Mucosa of gallbladder (tissue), 1 donor: ENCODE measurements around the gene PHLDA2. TPM values are rescaled to one million over a fixed set of nuclear protein-coding genes. Genes with fewer than 3 reads are reported as not detected.

Experiments
- DNase-seq: peaks from one replicate; pipeline ENCODE4 v3.0.0-alpha.2; 2020; ENCODE audit warnings: low spot score
- total RNA-seq: library from RNA; stranded (reverse); gene quantifications from one replicate; pipeline ENCODE4 v1.2.1, GENCODE V29; 2021
- donor health status: DM: no; HTN: no; CAD: no.

PHLDA2 gene
- total RNA-seq, 1 donor from 2014 or later = 38.7 TPM

DNA sequence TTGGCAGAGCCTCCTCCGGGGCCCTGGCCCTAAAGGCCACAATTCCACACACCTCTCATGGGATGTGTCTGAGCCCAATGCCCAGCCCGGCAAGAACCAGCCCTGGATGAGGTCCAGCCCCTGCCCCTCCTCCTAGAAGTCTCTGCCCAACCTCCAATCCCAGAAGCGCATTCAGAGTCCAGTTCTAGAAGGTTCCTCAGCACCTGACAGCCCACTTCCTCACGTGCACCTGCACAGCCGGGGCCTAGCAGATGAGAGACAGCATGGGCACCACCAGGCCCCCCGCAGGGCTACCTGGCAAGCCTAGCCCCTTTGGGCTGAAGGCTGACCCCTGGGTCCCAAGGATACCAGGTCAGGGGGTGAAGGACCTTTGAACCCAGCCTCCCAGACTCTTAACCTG is 32.2 kb downstream of the PHLDA2 start:
- DNase-seq = no peak

DNA sequence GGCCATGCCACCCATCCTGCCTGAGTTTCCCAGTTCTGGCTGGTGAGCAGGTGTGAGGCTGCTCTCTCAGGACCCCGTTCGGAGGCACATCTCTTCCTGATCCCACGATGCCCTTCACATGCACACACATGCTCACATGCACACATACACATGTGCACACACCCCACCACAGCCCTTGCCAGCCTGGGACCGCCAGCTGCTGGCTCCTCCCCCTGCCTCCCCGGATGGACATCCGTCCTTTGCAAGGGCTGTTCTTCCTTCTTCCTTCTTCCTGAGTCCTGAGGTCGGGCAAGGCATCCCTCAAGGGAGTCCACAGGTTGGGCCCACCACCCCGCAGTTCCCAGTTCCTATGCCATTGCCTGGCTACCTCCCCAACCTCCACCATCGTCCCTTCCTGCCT is 33.2 kb downstream of the PHLDA2 start:
- DNase-seq = no peak

DNA sequence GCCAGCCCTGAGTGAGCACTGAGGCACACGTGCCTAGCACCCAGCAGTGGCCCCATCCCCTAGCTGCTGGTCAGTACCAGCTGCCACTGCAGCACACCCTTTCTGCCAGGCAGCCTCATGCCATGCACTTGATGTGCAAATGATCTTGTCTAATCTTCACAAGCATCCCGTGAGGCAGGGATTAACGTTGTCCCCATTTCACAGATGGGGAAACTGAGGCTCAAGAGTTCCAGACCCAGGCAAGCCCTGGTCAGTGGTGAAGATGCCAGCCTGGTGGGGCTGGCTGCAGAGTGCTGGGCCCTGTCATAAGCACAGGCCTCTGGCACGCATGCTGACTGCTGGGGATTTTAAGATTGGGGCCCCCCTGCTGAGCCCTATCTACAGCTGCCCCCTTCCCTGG is 35.3 kb downstream of the PHLDA2 start:
- no peak for DNase-seq

DNA sequence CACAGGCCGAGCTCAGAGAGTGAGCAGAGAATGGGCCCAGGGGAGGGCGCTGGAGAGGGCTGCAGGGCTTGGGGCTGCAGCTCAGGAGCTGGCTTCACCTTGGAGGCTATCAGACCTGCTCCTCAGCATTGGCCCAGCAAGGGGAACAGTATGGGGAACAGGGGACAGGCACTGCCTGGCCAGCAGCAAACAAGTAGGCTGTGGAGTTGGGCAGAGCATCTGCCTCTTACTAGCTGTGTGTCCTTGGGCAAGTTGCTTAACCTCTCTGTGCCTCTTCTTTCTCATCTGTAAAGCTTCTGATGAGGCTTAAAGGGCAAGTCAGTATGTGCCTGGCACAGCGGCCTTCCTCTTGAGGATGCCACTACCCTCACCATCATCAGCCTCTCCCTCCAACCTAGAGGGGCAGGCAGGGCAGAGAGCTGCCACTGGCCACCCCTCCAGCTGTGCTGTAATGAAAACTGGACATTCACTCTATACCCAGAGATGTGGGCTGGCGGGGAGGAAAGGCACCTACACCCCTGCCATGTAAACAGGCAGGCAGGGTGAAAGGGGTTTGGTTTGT is 36.2 kb downstream of the PHLDA2 start:
- no peak for DNase-seq

DNA sequence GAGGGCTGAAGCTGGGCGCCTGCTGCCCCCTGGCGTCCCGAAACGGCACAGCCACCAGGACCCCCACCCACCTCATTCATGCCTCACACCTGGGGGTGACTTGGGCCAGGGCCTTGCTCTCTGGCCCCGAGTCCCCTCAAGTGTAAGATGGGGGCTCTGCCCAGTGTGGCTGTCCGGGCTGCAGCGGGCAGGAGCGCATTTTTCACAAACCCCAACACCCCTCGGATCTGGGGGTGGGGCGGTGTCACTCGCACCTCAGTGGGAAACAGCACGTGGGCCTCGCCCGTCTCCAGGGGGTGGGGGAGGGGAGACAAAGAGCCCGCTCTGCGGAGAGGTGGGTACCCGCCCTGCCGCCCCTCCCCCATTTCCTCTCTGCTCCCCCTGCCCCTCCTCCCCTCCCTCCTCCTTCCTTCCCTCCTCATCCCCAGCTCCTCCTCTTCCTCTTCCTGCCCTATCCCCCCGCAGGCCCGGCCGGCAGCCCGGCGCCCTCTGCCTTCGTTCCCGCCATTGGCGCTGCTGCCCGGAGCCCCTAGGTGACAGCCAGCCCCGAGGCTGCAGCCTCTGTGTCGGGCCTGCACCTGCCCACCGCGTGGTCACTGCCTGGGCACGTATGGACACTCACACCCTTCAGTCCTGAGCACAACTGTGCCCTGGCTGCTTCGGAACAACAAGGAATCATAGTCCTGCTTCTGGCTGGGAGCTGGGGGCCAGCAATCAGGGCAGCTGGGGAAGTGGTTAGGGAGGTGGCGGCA is 36.8 kb downstream of the PHLDA2 start:
- DNase-seq = peak; percentile 46

DNA sequence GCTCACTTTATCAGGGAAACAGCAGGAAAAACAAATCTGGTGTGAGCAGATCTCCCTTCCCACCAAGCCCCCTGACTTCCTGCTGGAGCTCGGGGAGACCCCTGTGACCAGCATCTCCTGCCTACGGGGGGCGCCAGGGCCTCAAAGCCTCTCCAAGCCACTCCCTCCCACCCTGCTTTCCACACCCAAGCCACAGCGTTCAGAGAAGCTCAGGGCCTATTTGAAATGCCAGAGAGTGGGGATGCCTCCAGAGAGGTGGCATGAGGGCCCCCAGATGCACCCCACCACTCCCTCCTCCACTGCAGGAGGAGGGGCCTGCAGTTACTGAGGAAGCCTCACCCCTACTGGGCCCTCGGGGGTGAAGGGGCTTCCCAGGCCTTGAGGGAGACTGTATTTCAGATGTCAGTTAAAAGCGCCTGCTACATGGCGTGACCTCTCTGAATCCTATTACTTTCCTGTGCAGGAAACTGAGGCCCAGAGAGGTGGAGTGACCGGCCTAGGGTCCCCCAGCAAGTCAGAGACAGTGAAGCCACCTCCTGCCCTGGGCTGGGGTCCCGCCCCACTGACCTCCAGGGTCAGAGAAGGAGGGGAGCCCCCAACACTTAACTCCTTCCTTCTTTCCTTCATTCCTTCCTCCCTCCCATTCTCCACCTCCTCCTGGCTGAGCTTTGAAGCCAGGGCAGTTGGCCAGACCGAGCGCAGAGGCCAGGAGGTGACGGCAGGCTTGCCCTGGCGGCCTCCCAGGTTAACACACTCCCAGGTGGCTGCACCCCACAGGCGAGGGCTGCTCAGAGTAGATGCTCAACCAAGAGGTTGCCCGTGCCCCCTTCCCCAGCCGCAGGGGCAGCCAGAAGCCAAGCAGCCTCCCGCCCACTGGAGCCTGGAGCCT is 37.6 kb downstream of the PHLDA2 start:
- DNase-seq = no peak

DNA sequence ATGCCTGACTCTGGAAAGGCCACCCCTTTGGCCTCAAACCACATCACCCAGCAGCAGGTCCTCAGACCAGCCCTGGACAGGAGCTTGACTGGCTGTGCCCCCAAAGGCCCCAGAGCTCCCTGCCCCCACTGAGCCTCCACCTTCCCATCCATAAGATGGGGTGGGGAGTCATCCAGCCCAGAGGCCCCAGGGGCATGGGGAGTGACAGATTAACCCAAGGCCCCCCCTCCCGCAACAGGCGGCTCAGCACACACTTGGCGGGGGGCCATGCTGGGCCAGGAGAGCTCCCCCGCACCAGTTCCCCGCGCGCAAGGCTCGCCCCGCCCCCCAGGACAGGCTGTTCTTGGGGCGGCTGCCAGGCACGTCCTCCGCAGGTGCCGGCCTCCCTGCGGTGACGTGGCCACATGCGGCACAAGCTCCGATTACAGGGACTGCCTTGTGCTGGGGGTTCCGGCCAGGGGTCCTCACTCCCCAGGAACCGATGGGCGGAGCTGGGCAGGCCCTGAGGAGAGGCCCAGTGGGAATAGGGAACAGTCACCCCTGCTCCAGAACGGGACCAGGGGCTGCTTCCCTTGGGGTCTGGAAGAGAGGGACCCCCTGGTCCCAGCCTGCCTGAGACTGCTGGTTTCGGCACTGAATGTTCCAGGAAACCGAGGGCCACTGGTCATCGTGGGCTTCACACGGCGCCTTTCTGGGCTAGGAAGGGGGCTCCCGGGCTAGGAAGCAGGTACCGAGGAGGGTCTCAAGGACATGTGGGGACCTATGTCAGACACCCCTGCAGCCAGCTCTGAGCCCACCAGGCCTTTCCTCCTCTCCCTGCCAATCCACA is 38.5 kb downstream of the PHLDA2 start:
- DNase-seq = peak; percentile 63

DNA sequence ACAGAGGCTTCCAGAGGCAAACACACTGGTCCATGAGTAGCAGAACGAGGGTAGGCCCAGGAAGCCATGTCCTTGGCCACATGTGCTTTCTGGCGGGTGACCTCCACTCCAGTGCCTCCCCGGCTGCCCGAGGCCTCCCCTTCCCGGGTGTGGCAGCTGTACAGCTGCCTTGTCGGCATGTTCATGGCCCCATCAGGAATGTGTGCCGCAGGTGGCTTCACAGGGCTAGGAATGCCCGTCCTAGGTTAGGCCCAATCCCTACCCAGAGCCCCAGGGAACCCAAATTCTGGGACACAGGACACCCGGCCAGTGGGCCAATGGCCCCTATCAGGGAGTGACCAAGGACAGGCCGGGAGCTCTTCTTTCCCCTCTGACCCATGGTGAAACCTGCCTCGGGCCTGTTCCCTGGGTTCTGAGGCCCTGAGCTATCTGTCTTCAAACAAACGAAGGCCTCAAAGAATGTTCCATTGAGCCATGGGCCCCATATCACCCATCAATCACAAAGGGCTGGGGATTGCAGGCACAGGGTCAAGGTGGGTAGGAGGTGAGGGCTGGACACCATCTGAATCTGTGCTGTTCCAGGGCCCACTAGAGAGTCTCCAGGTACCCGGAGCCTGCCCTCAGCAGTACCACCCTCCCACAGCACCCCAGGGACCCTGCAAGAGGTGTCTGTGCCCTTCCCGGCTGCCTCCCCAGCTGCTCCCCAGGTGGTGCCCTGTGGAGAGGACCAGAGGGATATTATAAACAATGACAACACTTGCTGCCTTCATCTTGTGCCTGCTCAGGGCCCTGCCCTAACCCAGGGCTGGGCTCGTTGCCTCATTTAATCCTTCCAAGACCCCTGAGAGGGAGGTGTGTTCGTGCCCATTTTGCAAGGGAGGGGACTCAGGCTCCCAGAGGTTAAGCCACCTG is 39.6 kb downstream of the PHLDA2 start:
- DNase-seq = no peak

DNA sequence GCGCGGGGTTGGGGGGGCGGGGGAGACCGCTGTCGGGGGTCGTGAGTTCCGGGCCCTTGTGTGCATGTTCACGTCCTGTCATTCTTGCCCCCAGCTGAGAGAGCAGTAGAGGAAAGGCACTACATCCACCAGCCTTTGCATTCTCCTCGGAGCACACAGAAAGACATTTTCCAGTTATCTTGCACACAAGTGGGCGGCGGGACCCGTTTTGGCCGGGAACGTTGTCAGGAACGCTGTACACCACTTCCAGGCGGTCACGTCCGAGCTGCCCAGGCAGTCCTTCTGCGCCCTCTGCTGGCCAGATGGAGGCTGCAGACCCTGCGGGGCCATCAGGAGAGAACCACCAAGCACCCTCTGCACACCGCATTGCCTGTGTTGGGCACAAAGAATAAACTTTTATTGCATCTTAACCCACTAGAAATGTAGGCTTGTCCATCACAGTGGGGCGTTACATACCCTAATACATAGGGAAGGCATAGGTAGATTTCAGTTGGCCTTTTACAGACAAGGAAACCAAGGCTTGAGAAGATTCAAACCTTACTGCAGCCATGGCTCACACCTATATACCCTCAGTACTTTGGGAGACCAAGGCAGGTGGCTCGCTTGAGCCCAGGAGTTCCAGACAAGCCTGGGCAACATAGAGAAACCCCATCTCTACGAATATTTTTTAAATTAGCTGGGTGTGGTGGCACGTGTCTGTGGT is 40.8 kb downstream of the PHLDA2 start:
- DNase-seq = peak; percentile 93

DNA sequence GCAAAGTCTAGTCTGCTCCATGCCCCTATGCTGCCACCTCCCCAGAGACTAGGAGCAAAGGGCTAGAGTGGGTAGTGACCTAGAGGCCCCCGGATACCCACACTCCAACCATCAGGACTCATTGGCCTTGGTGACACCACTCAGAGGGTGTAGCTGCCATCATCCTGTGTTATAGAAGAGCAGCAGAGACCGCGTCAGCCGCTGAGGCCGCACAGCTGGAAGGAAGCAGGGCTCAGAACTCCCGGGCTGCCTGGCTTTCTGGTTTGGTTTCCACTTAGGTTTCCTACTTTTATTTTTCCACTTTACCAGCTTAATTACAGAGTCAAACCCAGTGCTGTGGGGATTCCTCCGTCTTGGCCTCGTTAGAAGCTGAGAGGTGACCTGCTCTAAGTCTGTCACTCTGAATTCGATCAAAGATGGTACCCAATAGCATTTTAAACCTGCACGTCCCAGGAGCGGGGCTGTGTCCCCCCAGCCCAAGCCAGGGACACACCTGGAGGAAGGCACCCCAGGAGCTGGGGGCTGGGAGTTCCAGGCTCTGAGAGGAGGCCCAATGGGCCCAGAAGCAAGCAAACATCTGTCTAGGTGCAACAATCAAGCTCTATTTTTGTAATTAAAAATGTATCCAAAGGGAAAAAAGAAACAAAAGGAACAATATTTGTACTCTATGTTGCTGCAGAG is 41.6 kb downstream of the PHLDA2 start:
- no peak for DNase-seq

DNA sequence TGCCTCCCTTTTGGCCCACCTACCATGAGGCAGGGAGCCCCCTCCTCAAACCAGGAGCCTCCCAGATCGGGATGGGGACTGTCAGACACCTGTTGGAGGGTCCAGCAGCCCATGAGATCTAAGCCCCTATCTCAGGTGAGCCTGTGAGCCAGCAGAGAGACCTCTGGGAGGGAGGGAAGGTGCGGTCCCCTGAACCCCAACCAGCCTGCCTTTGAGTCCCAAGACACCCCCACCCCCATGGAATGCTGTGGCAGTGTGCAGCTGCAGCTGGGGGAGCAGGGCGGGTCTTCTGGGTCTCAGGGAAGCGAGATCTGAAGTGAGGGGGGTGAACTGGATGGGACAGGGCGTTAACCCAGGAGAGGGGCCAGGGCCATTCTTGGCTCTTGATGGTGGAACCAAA is 42.3 kb downstream of the PHLDA2 start:
- DNase-seq = no peak

DNA sequence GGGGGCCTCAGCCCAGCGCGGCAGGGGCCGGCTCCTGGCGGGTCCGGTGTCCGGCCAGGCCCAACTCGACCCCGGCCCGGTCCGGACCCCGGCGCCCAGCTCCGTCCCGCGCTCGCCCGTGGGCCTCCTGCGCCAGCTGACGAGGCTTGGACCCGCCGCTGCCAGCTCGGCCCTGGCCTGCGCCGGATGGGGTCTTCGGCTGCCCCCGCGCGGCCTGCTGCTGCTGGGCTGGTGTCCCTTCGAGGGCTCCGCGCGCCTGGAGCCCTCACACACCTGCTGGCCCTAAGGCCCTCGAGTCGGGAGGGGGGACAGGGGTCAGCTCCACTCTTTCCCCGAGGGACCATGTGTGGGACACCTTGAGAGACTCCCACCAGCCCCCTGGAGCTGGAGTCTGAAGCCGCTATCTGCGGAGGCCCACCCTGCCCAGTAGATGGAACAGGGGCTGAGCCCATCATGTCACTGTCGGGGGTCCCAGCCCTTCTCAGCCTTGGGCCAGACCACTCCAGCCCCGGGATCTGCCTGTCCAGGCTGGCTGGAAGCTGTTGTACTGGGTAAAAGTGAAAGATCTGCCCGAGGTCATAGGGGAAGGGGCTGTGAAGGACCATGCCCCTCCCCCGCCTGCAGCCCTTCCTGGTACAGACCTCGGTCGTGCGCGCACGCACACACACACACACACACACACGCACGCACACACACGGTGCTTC is 42.9 kb downstream of the PHLDA2 start:
- no peak for DNase-seq

DNA sequence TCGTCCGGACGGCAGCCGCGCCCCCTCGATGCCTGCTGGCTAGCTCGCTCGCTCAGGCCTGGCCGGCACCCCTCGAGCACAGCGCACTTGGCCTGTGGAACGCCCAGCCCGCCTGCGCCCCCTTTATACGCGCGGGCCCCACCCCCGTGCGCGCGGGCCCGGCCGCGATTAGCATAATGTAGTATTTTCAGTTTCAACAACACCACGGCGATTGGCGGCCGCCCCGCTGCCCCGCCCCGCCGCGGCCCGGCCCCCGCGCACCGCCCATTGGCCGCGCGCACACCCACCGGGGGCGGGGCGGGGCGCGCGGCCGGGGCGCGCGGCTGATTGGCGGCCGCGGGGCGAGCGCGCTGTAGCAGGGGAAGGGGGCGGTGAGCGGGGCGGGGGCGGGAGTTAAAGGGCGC is 43.5 kb downstream of the PHLDA2 start, which contains the start of gene CDKN1C:
CDKN1C (minus strand) TSS at position 98 of the 404 bp plus-strand sequence. CDS start 319 bp downstream, outside the sequence.
- peak; percentile 91 for DNase-seq

DNA sequence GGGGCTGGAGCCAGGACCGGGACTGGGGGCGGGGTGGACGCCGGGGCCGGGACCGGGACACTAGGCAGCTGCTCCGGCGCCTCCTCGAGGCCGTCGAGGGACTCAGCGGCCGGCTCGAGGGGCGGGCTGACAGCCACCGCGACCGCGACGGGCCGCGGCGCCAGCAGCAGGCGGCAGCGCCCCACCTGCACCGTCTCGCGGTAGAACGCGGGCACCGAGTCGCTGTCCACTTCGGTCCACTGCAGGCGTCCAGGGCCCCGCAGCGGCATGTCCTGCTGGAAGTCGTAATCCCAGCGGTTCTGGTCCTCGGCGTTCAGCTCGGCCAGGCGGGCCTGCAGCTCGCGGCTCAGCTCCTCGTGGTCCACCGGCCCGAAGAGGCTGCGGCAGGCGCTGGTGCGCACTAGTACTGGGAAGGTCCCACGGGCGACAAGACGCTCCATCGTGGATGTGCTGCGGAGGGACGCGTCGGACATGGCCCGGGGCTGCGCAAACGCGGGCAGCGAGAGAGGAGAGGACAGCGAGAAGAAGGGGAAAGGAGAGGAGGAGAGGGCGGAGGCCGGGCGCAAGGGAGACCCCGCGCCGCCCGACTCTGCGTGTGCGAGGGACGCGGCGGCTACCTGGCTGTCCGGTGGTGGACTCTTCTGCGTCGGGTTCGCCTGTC is 44.1 kb downstream of the PHLDA2 start:
- DNase-seq = peak; percentile 59

DNA sequence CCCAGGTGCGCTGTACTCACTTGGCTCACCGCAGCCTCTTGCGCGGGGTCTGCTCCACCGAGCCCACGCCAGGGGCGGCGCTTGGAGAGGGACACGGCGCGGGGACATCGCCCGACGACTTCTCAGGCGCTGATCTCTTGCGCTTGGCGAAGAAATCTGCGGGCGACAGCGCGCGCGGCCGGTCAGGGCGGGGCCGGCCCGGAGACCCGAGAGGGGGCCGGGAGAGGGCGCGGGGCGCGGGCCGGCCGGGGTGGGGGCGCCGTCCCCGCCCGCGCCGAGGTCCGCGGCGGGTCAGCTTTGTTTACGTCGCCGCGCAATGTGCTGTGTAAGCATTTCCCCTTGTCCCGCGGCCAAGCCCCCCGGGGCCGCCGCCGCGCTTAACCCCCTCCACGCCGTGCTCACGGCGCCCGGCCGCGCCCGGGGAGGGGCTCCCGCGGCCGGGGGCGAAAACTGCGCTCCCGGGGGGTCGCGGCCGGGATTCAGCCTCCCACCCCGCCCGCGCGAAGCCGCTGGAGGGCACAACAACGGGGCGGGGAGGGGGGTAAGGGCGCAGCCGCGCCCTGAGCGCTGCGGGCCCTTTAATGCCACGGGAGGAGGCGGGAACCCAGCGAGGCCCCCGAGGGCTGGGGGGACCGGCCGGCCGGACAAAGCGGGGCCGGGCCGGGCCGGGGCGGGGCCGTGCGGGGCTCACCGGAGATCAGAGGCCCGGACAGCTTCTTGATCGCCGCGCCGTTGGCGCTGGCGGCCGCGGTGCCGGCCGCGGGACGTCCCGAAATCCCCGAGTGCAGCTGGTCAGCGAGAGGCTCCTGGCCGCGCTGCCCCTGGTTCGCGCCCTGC is 45.0 kb downstream of the PHLDA2 start:
- DNase-seq = no peak

DNA sequence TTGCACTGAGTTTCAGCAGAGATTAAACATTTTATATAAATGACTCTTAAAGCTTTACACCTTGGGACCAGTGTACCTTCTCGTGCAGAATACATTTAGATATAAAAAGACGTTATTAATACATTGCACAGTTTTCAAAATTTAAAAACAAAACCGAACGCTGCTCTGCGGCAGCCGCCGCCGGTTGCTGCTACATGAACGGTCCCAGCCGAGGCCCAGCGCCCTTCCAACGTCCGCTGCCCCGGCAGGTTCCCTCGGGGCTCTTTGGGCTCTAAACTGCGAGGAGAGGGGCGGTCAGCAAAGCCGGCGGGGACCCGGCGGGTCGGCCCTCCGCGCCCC is 45.6 kb downstream of the PHLDA2 start:
- DNase-seq = no peak

DNA sequence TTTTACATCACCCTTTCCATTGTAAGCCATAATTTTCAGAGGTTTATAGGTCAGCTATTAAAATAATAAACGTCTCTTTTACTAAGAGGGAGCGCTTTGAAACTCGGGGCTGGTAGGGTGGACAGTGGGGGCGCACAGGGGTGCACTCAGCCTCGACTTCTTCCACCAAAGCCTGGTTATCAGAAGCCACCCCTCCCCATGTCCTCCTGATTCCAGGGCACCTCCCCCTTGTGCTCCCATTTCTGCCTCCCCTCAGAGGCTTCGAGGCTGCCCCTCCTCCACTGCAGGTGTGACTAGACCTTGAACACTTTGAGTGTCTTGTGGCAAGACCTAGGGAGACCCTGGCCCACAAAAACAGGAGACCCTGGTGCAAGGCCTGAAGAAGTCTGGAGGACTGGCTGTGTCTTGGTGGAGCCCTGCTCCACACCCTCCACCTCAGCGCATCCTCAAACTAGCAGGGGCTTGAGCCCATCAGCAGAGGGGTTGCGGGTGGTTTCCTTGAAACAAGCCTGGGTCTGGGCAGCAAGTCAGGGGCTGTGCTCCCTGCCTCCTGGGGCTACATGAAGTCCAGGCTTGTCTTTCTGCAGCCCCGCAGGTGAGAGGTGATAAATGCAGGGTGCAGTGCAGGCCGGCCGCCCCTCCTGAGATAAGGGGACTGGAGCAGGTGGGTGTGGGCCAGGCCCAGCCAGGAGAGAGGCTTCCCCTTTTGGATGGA is 46.7 kb downstream of the PHLDA2 start:
- no peak for DNase-seq
